Erythroblast (primary cell): ENCODE results near the gene ECE1.

ENCODE experiments used
- GATA1 ChIP-seq: IDR thresholded peaks from 2 replicates; pipeline ENCODE4 v1.6.1; 2011; ENCODE audit warnings: low read depth, mild to moderate bottlenecking, control low read depth, low read length, moderate library complexity
- POLR2A ChIP-seq: IDR thresholded peaks from 2 replicates; pipeline ENCODE4 v1.6.1; 2011; ENCODE audit warnings: mild to moderate bottlenecking, low read length

DNA sequence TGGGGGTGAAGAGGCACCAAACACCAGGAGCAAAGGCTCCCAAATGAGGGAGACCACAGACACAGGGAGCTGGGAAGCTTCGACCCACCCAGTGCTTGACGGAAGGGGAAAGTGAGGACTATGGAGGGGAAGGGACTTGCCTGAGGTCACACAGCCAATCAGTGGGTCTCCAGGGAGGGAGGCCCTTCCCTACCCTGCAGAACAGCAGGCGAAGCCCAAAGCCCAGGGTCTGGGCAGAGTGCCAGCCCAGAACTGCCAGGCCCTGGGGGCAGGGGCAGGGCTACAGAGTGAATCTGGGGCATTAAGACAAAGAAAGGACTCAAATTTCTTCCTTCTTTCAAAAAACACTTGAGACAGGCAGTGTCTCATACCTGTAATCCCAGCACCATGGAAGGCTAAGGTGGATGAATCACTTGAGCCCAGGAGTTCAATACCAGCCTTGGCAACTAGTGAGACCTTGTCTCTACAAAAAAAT, 45.5 kb upstream of the ECE1 start:
- TF ChIP-seq POLR2A: no peak
- no peak for TF ChIP-seq GATA1
